NCI-H2107 treated with DMSO at 0.1 percent for 48 hours (cell line): Measurements from ENCODE around the gene SLC25A29.

ENCODE experiments used
- DNase-seq: peaks from one replicate; lab custom pipeline; 2025; ENCODE audit not compliant: unreplicated experiment; lab: John Stamatoyannopoulos, UW

SLC25A29 gene

DNA sequence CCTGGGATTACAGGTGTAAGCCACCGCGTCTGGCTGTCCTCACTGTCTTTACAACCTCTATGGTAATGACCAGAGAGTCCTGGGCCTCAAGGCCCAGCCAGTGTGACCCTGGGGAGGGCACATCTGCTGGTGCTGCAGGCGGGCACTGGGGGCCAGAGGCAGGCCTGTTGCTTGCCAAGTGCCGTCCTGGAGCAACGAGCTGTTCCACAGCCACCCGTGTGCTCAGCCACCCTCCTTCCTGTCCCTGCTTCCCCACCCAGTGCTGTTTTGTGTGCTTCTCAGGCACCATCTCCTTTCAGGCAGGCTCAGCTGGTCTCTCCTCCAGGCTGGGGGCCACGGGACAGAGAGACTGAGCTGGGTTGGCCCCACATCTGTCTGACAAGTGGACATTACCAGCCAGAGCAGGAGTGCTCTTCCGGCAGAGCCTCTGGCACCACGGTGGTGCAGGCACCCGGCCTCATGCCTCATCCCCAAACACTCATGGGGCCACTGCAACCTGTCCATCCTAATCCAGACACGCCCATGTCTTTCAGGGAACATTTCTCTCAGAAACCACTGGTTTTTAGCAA lies 25.9 kb upstream of the SLC25A29 start:
- no peak for DNase-seq

DNA sequence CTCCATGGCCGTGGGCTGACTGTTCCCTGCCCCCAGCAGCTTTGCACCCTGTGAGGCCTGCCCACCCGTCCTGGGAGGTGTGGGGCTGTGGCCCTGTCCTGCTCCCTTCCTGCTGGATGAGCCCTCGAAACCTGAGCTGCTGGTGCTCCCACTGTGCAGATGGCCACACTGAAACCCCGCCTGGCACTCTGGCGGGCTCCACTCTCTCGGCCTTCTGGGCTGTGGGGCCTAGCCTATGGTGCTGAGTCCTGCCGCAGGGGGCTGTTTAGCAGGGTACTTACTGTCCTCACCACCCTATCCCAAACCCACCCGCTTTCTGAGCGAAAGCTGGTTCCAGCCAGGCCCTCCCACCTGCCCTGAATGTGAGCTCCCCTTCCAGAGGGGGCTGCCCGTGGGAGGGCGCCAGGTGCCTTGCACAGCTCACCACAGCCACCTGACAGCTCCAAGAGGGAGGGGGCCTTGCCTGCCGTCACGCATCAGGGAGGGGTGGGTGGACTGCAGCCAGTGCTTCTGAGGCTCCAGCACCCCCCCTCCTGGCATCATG lies 24.2 kb upstream of the SLC25A29 start:
- DNase-seq, result peak; percentile 56

DNA sequence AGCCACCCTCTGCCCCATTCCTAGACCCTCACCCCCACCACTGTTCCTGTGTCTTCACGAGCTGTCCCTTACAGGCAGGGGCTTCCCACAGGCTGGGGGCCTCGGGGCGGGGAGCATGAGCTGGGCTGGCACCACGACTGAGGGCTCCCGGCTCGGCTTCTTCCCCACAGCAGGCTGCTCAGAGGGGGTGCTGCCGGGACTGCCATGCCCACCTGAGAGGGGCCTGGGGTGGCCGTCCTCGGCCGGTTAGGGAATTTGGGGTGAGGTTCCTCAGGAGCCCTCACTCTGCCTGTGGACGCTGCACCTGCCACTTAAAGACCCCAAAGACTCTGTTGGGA lies 23.7 kb upstream of the SLC25A29 start:
- DNase-seq, result no peak

DNA sequence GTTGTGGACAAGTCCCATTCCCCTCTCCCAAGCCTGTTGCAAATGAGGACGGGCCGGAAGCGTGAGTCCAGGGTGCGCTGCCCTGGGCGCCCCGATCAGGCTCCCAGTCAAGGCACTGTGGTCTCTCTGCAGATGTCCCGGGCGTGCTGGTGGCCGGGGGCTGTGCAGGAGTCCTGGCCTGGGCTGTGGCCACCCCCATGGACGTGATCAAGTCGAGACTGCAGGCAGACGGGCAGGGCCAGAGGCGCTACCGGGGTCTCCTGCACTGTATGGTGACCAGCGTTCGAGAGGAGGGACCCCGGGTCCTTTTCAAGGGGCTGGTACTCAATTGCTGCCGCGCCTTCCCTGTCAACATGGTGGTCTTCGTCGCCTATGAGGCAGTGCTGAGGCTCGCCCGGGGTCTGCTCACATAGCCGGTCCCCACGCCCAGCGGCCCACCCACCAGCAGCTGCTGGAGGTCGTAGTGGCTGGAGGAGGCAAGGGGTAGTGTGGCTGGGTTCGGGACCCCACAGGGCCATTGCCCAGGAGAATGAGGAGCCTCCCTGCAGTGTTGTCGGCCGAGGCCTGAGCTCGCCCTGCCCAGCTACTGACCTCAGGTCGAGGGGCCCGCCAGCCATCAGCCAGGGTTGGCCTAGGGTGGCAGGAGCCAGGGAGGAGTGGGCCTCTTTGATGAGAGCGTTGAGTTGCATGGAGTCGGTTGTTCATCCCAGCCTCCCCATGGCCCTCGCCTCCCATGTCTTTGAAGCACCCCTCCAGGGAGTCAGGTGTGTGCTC lies 23.2 kb upstream of the SLC25A29 start:
- DNase-seq, result no peak

DNA sequence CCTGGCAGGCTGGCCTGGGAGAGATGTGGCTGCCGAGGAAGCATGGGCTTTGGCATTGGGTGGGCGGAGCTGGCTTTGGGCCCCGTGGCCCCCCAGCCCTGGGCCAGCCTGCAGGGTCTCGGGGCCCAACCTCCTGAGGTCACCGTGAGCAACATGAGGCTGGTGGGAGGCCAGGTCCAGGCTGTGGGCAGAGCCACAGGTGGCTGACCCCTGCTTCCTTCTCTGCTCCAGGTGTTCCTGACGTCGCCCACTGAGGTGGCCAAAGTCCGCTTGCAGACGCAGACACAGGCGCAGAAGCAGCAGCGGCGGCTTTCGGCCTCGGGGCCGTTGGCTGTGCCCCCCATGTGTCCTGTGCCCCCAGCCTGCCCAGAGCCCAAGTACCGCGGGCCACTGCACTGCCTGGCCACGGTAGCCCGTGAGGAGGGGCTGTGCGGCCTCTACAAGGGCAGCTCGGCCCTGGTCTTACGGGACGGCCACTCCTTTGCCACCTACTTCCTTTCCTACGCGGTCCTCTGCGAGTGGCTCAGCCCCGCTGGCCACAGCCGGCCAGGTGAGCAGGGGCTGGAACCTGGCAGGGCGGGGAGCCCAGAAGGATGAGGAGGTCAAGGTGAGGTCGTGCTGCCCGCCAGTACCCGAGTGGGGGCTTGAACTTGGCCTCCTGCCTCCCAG lies 22.4 kb upstream of the SLC25A29 start:
- no peak for DNase-seq

DNA sequence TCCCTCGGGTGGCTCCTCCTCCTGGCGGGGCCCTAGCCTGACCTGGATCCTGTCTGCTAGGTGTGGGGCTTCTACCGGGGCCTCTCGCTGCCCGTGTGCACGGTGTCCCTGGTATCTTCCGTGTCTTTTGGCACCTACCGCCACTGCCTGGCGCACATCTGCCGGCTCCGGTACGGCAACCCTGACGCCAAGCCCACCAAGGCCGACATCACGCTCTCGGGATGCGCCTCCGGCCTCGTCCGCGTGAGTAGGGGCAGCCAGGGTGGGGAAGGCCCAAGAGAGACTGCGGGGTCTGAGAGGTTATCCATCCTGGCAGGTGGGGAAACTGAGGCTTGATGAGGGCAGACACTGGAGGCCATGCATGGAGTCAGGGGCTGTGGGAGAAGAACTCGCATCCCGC lies 20.9 kb upstream of the SLC25A29 start:
- no peak for DNase-seq

DNA sequence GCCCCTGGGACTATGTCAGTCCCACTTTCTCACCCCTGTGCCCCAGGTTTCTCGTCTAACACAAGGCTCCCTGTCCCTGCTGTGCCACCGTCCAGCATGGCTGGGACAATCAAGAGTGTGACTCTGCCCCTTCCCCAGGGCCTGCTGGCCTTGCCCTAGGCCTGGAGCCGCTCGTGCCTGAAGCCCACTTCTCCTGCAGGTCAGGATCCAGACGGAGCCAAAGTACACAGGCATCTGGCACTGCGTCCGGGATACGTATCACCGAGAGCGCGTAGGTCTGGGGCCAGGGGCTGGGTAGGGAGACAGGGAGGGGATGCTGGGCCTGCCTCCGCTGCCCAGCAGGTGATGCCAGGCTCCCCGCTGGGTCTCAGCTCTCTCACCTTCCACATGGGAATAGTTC lies 19.7 kb upstream of the SLC25A29 start:
- DNase-seq, result no peak

DNA sequence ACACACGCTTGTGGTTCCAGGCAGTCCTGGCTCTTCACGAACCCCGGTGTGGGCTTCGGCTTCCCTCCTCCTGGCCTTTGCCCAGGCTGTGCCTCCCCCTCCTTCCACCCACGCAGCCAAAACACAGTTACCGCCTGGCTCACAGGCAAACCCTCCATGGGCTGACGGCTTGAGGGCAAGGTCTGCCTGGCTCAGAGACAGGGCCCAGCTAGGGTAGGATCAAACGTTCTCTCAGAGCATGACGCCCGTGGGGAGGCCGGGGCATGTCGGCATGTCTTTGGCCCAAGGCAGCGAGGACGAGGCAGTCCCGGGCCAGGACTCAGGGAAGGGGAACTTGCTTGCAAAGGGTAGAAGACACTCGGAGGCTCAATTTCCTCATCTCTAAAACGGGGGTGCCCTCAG lies 19.0 kb upstream of the SLC25A29 start:
- no peak for DNase-seq

DNA sequence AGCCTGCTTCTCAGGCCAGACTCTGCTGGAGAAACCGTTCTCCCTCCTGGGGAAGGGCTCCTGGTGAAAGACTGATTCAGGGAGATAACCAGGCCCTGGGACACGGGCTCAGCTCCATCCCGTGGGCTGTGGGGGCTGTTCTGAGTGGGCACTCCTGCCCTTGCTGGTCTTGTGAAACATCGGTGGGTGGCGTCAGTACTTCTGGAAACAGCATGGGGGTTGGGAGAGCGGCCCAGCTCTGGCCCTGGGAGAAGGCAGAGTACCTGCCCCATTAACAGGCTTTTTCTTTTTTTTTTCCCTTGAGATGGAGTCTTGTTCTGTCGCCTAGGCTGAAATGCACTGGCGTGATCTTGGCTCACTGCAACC lies 17.7 kb upstream of the SLC25A29 start:
- no peak for DNase-seq

DNA sequence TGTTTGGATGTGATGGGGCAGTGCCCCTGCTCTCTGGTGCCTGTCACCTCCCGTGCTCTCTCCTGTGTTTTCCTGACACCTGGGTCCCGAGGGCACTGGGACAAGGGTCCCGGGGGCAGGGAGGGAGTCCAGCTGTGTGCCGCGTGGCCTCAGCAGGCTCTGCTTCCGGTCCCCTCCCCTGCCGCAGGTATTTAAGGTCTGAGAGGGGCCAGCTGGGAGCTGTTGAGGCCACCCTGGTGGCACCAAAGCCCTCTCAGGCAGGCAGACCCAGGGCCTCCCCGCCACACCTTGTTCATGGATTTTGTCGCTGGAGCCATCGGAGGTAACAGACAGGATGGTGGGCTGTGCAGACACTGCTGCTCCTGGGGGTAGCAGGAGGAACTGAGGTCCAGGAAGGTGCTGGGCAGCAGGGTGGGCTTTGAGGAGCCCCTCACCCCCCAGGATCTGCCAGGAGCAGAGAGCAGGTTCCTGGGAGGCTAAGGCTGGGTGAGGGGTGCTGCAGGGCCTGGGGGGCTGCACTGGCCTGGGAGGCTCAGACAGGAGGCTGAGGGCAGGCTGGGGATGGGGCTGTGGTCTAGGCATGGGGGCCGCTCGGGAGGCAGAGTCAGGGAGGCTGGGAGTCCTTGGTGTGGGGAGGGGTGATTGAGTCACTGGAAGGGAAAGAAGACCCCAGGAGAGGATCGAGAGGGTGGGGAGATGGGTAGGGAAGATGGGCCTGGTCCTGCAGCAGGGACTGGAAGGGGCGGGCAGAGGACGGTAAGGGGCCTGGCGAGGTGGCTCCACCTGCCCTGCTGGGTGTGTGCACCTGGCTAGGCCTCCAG lies 17.1 kb upstream of the SLC25A29 start, which contains the start of gene SLC25A47:
SLC25A47 (plus strand) TSS at position 219 of the 821 bp plus-strand sequence; CDS start at position 295, 76 bp downstream.
- DNase-seq, result no peak

DNA sequence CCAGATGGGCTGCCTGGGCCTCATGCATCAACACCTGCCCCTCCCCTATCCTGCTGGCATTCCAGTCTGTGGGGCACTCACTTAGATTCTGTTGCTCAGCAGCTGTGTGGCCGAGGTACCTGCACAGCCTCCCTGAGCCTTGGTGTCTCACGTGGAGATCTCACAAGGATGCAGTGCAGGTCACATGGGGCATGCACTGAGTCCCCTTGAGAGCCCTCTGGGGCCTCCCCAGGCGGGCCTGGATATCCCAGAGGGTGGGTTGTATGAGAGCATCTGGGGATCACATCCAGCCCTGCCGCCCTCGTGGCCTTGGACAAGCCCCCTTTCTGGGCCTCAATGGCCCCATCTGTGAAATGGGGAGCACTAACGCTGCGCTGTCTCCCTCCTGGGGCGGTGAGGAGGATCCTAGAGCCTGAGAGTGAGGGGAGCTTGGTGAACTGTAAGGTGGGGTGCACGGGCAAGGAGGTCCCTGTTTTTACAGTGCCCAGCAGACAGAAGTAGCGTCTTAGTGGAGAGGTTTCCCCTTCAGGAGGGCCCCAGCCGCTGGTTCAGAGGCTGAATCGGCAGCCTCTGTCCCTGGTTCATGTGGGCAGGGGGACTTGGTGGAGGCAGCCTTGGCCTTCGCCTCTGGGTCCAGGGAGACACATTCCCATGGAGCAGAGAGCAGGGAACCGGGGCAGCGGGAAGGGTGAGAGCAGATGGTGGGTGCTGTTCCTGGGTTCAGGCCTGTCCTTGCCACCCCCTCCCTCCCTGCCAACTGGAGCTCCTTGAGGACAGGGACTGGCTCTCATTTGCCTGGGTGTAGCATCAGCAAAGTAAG lies 16.1 kb upstream of the SLC25A29 start:
- no peak for DNase-seq

DNA sequence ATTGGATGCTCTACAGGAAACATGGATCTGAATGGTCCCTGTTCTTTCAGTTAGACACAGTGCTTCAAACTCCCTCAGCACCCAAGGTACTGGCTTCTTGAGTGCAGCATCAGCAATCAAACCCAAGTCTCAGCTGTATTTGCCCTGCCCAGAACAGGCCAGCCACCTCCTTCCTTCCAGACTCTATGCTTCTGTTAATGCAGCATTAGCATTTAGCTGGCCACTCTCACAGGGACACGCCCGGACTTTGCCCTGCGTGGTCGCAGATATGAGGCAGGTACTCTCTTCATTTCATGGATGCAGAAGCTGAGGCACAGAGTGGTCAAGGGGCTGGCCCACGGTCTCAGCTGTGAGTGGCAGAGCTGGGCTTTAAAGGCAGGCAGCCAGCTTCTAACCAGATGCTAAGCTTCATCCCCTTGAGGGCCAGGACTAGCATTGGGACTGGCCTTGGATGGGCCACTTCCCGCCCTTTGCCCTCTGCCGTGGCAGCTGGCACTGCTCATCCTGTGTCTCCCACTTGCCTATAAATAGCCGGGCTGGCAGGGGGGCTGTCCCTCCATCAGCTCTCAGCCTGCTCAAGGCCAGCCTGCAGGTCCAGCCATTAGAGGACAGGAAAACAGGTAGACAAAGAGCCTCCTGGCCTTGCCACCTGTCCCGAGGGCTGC lies 15.4 kb upstream of the SLC25A29 start:
- no peak for DNase-seq

DNA sequence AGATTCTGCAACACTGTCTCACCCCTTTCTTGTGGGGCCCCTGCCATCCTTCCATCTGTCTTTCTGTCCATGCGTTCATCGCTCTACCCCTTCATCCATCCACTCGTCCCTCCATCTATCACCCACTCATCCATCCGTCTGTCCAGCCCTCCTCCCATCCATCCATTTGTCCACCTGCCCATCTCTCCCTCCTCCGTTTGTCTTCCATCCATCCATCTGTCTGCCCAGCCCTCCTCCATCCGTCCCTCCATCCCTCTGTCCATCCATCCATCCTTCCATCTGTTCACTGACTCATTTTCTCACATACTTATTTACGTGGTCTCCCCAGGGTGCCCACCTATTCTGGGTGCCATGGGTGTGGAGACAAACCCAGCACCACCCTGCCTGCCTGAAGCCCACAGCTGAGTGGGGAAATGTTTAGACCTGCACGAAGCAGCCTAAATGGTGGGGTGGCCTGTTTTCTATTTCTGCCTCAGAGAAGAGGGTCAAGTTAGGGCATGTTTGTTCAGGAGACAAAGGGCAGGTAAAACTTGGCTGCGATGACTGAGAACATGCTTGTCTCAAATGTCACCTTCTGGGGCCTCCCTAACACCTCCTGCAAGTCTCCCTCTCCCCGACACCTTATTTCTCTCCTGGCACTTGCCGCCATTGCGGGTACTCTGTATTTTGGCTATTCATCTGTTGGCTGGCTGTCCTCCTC lies 14.1 kb upstream of the SLC25A29 start:
- DNase-seq, result no peak

DNA sequence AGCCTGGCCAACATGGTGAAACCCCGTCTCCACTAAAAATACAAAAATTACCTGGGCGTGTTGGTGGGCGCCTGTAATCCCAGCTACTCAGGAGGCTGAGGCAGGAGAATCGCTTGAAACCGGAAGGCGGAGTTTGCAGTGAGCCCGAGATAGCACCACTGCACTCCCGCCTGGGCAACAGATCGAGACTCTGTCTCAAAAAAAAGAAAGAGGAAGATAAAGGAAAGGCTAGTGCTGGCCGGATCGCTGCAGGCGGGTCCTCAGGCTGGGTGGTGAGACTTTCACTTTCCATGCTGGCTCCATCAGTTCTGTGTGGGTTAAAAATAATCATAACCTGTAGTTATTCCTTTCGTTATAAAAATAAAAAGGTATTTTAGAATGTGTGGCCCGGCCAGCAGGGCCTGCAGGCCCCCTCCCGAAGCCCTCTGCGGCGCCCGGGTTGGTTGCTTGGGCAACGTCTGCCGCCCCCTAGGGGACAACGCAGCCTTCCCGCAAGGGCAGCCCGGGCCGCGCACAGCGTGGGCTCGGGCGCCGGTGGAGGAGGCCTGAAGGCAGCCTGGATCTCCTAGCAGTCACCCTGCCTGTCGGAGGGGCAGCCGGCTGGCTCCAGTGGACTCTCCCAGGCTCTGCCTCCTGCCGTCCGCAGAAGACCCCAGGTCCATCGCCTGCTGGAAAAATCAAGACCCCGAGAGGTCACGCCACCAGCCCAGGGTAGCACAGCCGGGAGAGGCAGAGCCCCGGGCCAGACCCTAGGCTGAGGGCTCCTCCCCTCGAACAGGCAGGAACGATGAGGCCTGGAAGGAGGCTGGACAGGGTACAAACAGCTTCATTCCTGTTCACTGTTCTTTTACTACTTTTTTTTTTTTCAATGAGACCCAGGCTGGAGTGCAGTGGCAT lies 11.9 kb upstream of the SLC25A29 start:
- no peak for DNase-seq

DNA sequence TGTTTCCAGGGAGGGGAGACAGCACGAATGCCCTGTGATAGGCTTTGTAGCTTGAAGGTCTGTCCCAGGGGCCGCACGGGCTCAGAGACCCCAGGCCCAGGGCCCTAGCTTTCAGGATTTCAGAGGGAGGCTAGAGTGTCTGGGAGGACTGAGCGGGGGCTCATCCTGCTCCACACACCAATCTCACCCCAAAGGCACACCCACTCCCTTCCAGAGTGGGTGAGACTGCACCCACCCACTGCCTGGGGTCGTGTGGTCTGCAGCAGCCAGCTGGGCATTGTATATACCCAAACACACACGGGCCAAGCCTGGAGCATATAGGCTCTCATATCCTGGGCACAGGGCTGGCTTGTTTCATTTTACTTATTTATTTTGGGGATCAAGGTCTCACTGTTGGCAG lies 11.1 kb upstream of the SLC25A29 start:
- no peak for DNase-seq

DNA sequence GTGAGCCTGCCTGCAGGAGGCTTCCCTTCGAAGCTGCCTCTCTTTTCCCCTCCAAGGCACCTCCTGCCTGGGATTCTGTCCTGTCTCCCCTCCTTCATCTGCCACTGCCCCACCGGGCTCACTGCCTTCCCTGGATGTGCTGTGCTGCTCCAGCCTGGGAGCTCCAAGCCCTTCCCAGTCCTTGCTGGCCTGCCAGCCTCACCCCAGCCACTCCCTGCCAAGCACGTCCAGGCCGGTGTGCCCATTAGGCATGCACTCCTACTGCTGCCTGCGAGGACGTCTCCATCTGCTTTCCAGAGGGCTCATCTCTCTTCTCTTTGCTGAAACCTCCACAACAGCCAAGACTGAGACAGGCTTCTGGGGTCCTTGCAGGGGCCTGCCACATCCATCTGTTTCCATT lies 8.5 kb upstream of the SLC25A29 start:
- DNase-seq, result no peak

DNA sequence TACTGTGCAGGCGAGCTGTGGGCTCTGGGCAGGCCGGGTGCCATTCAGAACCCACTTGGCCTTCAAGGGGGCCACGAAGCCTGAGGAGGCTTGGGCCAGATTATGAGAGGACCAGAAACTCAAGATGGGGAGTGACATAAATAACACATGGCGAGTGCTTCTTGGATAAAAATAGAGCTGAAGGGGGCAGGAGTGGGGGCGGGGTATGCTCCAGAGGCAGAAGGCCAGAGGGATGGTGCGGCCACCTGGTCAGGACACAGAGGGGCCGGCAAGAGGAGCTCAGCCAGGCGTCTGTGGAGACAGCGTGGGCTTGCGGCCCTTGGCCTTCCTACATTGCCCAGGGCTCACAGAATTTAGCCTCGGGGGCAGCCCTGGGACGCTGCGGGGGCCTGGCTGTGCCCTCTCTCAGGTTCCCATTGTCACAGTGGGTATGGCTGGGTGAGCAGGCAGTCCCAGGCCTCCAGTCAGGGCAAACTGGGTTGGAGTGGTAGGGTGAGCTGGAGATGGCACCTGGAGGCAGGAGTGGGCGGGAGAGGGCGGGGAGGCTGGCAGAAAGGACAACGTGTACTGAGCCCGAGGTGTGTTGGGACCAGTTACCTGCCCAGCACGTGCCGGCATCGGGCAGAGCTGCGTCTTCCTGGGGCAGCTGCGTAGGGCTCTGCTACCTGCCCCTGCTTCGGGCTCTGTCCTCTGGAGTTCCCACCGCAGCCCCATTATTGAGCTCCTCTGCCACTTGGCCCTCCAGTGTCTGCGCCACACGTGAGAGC lies 7.4 kb upstream of the SLC25A29 start:
- no peak for DNase-seq
